Activated T-cell treated with anti-CD3 and anti-CD28 coated beads for 1 hour (primary cell): ENCODE data around the gene PRKCD.

ENCODE experiments used
- DNase-seq: peaks from one replicate; pipeline ENCODE4 v3.0.0-alpha.2; 2020; ENCODE audit warnings: low read depth

PRKCD gene

GRCh38 chr3:53155760-53156159, 5.2 kb upstream of the PRKCD start:
- no peak for DNase-seq

- DNase-seq = no peak
Measured at GRCh38 chr3:53156368-53156834, 4.6 kb upstream of the PRKCD start.

GRCh38 chr3:53157974-53158580, 2.9 kb upstream of the PRKCD start:
- DNase-seq = no peak

GRCh38 chr3:53158765-53159155, 2.2 kb upstream of the PRKCD start:
- no peak for DNase-seq

- DNase-seq = no peak
Measured at GRCh38 chr3:53159156-53160060, 1.6 kb upstream of the PRKCD start.

GRCh38 chr3:53160061-53160659, 849 bp upstream of the PRKCD start:
- DNase-seq = no peak

- DNase-seq = no peak
Measured at GRCh38 chr3:53161450-53161819, 426 bp downstream of the PRKCD start.

GRCh38 chr3:53161820-53162671, 1.0 kb downstream of the PRKCD start:
- DNase-seq = peak; percentile 25

- peak; percentile 37 for DNase-seq
Measured at GRCh38 chr3:53162672-53163443, 1.8 kb downstream of the PRKCD start.

- no peak for DNase-seq
Measured at GRCh38 chr3:53163444-53164387, 2.7 kb downstream of the PRKCD start.

- no peak for DNase-seq
Measured at GRCh38 chr3:53164911-53165310, 3.9 kb downstream of the PRKCD start.

- no peak for DNase-seq
Measured at GRCh38 chr3:53166206-53166605, 5.2 kb downstream of the PRKCD start.

- DNase-seq = no peak
Measured at GRCh38 chr3:53166781-53167291, 5.8 kb downstream of the PRKCD start.

- no peak for DNase-seq
Measured at GRCh38 chr3:53167418-53168174, 6.6 kb downstream of the PRKCD start.

GRCh38 chr3:53168175-53168923, 7.3 kb downstream of the PRKCD start:
- no peak for DNase-seq

GRCh38 chr3:53169045-53169831, 8.2 kb downstream of the PRKCD start:
- no peak for DNase-seq

GRCh38 chr3:53169832-53170324, 8.9 kb downstream of the PRKCD start:
- DNase-seq = no peak
